Activated T-helper 9 cell treated with anti-CD3 and anti-CD28 coated beads, Interleukin-2, amount 50 U/mL, for 16 hours (primary cell): ENCODE measurements around the gene DSCAM.

Experiments used
- DNase-seq: peaks from one replicate; pipeline ENCODE4 v3.0.0-alpha.2; 2020; ENCODE audit warnings: low read depth

Gene DSCAM

DNA sequence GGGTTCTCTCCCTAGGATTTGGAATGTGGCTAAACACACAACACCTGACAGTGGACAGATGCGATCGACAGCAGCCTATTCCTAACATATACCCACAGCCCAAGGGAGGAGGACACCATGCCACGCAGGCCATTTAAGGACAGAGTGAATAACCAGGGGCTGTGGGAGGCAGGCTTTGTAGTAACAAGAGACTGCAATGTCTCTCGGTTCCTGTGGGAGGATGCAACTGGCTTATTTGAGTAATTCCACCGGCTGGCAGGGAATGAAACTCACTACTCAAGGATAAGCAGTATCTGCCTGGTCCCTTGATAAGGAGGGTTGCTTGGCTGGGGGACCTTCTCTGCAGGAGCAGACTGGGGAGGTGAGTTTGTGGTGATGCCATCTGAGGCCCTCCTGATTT, 870.2 kb downstream of the DSCAM start:
- DNase-seq = no peak

DNA sequence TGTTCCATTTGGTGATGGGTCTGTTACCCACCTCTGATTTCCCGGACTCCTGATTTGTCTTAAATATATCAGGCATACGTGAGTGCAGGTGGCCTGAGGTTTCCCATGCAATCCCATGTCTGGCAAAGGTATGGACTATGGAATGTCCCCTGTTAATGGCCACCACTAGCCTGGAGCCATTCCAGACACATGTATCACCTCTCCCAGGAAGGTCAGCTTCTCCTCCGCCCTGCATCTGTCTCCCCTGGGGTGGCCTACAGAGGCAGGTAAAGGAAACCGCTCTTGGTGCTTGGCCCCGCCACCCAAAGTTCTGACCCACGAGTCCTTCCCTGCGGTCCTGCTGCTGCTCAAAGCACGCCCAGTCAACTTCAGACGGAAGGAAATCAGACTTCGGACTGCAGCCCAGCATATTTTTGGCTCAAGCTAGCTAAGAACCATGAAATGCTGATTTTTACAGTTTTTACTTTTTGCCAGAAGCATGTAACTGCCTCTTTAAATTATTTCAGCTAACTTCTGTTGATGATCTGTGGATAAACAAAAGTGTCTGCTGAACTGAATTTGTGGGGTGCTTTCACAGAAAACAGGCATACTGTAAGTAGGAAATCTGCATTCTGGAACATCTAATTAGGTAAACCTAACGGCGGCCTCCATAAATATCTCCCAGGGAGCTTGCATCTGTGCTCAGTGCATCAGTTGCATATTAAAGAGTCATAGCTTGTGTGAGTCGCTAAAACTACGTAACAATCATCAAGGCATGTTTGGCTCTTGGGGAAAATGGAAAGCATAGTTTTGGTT, 873.8 kb downstream of the DSCAM start:
- DNase-seq = no peak

DNA sequence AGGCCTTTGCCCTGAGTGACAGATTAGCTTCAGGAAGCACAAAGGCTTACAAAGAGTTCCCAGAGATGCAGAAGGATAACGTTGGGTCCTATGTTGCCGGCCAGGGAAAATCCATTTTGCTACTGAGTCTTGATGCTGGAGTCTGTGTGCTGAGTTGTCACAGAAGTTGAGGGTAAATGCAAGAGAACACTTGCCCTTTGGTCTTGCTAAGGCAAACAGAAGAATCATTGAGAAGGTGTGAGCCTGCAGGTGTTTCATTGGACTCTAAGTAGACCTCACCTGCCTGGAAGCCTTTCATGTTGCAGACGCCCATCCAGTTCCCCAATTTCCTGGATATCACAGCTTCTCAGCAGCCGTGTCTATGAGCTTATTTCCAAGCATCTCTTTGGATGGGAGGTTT, 874.5 kb downstream of the DSCAM start:
- no peak for DNase-seq

DNA sequence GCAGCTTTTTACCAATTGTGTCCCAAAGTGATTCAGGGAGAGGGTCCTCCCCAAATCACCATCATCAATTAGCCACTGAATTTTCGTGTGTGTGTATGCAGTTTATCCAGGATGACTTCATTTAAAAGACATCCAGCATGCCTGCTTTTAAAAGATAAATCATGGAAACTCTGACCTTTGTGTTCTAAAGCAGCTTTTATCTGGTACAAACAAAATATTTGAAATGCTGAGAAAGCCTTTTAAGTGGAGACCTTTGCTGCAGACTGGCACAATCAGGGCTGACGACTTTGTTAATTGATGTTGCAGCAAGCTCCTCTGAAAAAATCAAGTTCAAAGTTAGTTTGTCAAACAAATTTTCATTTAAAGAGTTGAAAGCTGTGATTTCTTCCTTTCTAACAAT, 875.0 kb downstream of the DSCAM start:
- DNase-seq = no peak

DNA sequence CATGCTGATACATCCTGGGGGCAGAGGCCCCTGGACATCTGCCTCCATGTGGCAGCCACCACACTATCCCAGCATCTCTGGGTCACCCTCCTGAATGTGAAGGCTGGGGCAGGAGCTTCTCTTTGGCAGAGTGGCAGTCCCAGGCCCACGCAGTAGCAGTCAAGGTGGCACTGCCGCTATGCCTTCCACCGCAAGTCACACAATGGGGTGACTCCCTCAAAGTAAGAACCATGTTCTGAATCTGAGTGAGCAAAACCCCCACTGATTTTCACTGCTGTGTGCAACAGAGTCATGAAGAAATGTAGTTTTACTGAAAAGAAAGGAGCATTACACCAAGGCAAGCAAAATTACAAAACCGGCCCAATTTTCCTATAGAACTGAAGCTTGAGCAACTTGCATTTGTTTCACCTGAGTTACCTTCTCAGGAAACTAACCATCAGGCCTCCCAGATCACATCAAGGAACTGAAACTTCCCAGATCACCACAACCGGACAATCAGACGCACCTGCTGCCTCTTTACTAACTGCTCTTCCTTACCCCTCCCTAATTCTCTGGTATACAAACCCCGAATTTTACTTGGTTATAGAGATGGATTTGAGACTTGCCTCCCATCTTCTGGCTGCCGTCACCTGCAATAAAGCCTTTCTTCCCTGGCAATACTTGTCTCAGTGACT, 877.1 kb downstream of the DSCAM start:
- DNase-seq = no peak

DNA sequence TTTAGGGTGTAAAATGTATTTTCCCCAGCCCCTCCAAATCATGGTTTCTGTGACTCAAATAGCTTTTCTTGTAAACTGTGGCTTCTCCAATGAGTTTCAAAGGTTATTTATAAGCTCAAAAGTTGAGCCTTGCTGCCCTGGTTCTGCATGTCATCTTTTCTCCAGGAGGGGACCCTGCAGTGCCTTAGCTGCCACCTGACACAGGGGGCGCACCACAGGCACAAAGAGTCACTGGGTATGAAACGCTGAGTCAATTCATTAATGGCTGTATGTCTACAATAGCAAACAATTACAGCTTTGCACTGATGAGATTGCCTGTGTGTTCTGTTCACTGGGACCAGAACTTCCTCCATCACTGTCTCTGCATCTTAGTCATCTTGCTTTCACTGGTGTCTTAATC, 878.9 kb downstream of the DSCAM start:
- no peak for DNase-seq

DNA sequence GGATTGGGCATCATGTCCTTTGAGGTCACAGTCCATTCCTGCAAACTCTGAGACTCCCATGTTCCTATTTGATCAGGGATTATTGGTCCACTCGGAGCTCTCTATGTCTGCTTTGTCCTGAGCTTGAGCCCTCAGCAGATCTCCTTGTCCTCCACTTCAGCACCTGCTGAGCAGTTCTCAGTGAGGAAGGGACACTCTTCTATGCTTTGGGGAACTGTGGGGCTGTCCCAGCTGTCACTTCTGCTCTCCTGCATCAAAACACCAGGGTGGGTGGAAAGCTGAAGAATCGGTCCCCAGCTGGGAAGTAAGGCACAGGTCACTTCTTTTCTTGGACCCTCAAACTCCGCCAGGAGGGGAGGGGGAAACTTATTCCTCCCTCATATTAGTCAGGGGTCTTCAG, 880.2 kb downstream of the DSCAM start:
- DNase-seq = no peak

DNA sequence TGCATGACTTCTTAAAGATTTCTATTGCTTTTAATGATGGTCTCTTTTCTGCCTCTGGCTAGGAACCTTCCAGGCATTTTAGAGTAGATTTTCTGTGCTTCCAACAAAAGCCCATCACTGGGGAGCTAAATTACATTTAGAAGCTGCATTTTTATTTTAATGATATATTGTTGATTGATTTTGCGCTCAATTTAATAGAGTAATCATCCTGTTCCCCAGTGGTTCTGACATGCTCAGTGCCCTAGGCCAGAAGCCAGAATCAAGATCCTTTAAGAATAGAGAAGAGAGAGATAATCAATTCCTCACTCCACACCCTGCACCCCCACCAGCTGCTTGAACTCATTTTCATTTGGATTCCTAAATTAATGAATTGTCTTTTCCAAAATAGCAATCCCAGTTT, 881.9 kb downstream of the DSCAM start:
- DNase-seq = no peak

DNA sequence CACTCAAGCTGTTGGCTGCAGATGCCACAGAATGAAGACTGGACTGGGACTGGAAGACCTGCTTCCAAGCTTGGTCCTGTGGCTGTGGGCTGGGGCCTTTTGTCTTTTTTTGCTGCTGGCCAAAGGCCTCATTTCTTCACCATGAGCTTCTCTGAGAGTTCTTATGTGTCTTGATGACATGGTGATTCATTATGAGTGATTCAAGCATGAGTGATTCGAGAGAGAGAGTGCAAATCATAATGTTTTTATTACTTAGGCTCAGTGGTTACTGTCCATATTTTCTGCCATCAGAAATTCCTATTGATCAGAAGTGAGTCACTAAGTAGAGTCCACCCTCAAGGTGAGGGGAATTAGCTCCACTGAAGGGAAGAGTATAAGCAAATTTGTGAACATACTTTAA, 885.7 kb downstream of the DSCAM start:
- no peak for DNase-seq
